PC-9 (cell line): ENCODE data around the gene TMA7. TPM values are rescaled to one million over a fixed set of nuclear protein-coding genes. Genes with fewer than 3 reads are reported as not detected.
A peak's percentile ranks its signal among the peaks of the same experiment; 100 is the strongest.

ENCODE experiments used
- BruUV-seq: library from RNA; stranded (reverse); fragments of 400-500 nt; replicated peaks from 2 replicates; lab custom pipeline; 2021; lab: Mats Ljungman, UMichigan
- CTCF ChIA-PET: fragments of 300-600 bp; sonication (Branson Sonifier 250); formaldehyde crosslinking; loops from one replicate; lab custom pipeline; 2022; ENCODE audit warnings: antibody characterized with exemption; lab: Charles Lee
- POLR2A ChIA-PET: fragments of 300-600 bp; sonication (Branson Sonifier 250); formaldehyde crosslinking; loops from one replicate; lab custom pipeline; 2022; ENCODE audit warnings: antibody characterized with exemption; ENCODE audit not compliant: unreplicated experiment; lab: Charles Lee
- DNase-seq, 2 experiments: peaks; one replicate each; pipeline versions ENCODE4 v3.0.0 to v3.0.0-alpha.2; 2015 to 2022; ENCODE audit warnings: mixed read lengths in 1 of 2
- H2AFZ ChIP-seq: fragments of 200-600 bp; sonication (generic); 2 replicates; pipeline ENCODE4 v1.8.1; 2017; ENCODE audit warnings: antibody characterized with exemption
- H3F3A ChIP-seq: fragments of 200-600 bp; sonication (generic); 2 replicates; pipeline ENCODE4 v1.8.1; 2017; ENCODE audit warnings: antibody characterized with exemption, mild to moderate bottlenecking, low read depth; ENCODE audit not compliant: insufficient read depth
- H3K27ac ChIP-seq: fragments of 200-600 bp; sonication (generic); 2 replicates; pipeline ENCODE4 v1.6.1; 2016; ENCODE audit warnings: mixed run types
- H3K27me3 ChIP-seq: fragments of 200-600 bp; sonication (generic); 2 replicates; pipeline ENCODE4 v1.6.1; 2016; ENCODE audit warnings: low read depth, mixed run types; ENCODE audit not compliant: insufficient read depth
- H3K36me3 ChIP-seq: fragments of 200-600 bp; sonication (generic); 2 replicates; pipeline ENCODE4 v1.6.1; 2016; ENCODE audit warnings: low read depth, mixed run types
- H3K4me1 ChIP-seq: fragments of 200-600 bp; sonication (generic); replicated peaks from 2 replicates; pipeline ENCODE4 v1.6.1; 2016; ENCODE audit warnings: mixed run types; ENCODE audit not compliant: insufficient read depth
- H3K4me2 ChIP-seq: fragments of 200-600 bp; sonication (generic); 2 replicates; pipeline ENCODE4 v1.6.1; 2017; ENCODE audit warnings: mixed run types
- H3K4me3 ChIP-seq: fragments of 200-600 bp; sonication (generic); 2 replicates; pipeline ENCODE4 v1.6.1; 2016; ENCODE audit warnings: mixed run types
- H3K79me2 ChIP-seq: fragments of 200-600 bp; sonication (generic); 2 replicates; pipeline ENCODE4 v1.6.1; 2017; ENCODE audit warnings: low read depth, mixed run types
- H3K9me2 ChIP-seq: fragments of 200-600 bp; sonication (generic); 2 replicates; pipeline ENCODE4 v1.8.1; 2017; ENCODE audit warnings: mild to moderate bottlenecking; ENCODE audit not compliant: insufficient read depth
- H3K9me3 ChIP-seq: fragments of 200-600 bp; sonication (generic); 2 replicates; pipeline ENCODE4 v1.8.1; 2016; ENCODE audit warnings: low read depth; ENCODE audit not compliant: insufficient read depth
- H4K20me1 ChIP-seq: fragments of 200-600 bp; sonication (generic); 2 replicates; pipeline ENCODE4 v1.8.1; 2017; ENCODE audit not compliant: insufficient read depth
- CTCF ChIP-seq: fragments of 200-600 bp; sonication (generic); conservative IDR thresholded peaks from 2 replicates; pipeline ENCODE4 v1.6.1; 2017; ENCODE audit warnings: mixed run types, antibody characterized with exemption, mild to moderate bottlenecking, moderate library complexity
- EZH2 ChIP-seq: fragments of 200-600 bp; sonication (generic); IDR thresholded peaks from 2 replicates; pipeline ENCODE4 v1.8.0; 2017; ENCODE audit warnings: antibody characterized with exemption, low read depth
- intact Hi-C: fragments of 100-400 bp; cut with micrococcal nuclease; formaldehyde crosslinking; loops from one replicate; pipeline ENCODE4 v1.10.0; 2022; ENCODE audit not compliant: unreplicated experiment
- total RNA-seq: library from RNA; stranded (reverse); gene quantifications from 2 replicates; pipeline ENCODE4 v1.2.3, GENCODE V29; 2021

The TMA7 gene
- total RNA-seq, 1 experiment from 2014 or later: 314 TPM

- H3K36me3 ChIP-seq: no peaks in the 10 kb centered on the region
- peaks cover 27% of the 10 kb centered on the region for H3F3A ChIP-seq
- no TSS peak for BruUV-seq
- peak overlapping the region; percentile 65; the same call in 1 of the 2 replicates for H3K4me2 ChIP-seq
- H2AFZ ChIP-seq: no peak overlapping the region
- CTCF ChIA-PET: interaction anchor here (0.6 to 2.0 kb wide), 12 partner anchors 9 to 247 kb away, joined by 3 to 126 read pairs (median 6); partner anchors contain the start of gene CDC25A
- H3K9me3 ChIP-seq: no peaks in the 10 kb centered on the region
- intact Hi-C loops: loop anchor here (10.0 kb wide), 1 partner anchor 130 kb away; the partner anchor contains the start of gene NME6
- peaks cover 40% of the 10 kb centered on the region for H3K79me2 ChIP-seq
- DNase-seq: no peak
- H3K9me2 ChIP-seq: no peaks in the 10 kb centered on the region
- POLR2A ChIA-PET: no interaction called here
- H4K20me1 ChIP-seq: no peaks in the 10 kb centered on the region
- TF ChIP-seq CTCF (no peak), EZH2 (no peak)
- H3K27ac ChIP-seq: peak overlapping the region; percentile 86; the same call in 1 of the 2 replicates
- H3K4me1 ChIP-seq: peaks cover 45% of the 10 kb centered on the region
- H3K27me3 ChIP-seq: no peaks in the 10 kb centered on the region
- no peak overlapping the region for H3K4me3 ChIP-seq
These were observed 4.8 kb upstream of the TMA7 start for GRCh38 chr3:48435223-48435595.

- H4K20me1 ChIP-seq: no peaks in the 10 kb centered on the region
- peaks cover 48% of the 10 kb centered on the region for H3K79me2 ChIP-seq
- H3K36me3 ChIP-seq: no peaks in the 10 kb centered on the region
- H3K27me3 ChIP-seq: no peaks in the 10 kb centered on the region
- DNase-seq: peak; percentile 60 to 83
- H3K4me2 ChIP-seq: 0 out of 2 replicates have a peak overlapping the region, but pooled peaks have one; percentile 16
- intact Hi-C loops: loop anchor here (1.0 to 10.0 kb wide), 5 partner anchors 35 to 242 kb away; partner anchors contain the start of gene NME6
- H3K9me3 ChIP-seq: no peaks in the 10 kb centered on the region
- no peak overlapping the region for H3K4me3 ChIP-seq
- ChIA-PET CTCF (interaction anchor here (0.5 to 2.0 kb wide), 35 partner anchors 10 to 1013 kb away, joined by 3 to 126 read pairs (median 5); partner anchors contain the start of genes ATRIP, CDC25A, PFKFB4 and ZNF589), POLR2A (interaction anchor here (0.6 to 1.0 kb wide), 11 partner anchors 10 to 249 kb away, joined by 3 to 8 read pairs (median 3); partner anchors contain the start of gene ATRIP)
- no TSS peak for BruUV-seq
- H3K9me2 ChIP-seq: no peaks in the 10 kb centered on the region
- TF ChIP-seq CTCF (peak; percentile 99), EZH2 (no peak)
- peak overlapping the region; percentile 86; the same call in 1 of the 2 replicates for H3K27ac ChIP-seq
- peaks cover 38% of the 10 kb centered on the region for H3K4me1 ChIP-seq
- no peak overlapping the region for H2AFZ ChIP-seq
- peaks cover 20% of the 10 kb centered on the region for H3F3A ChIP-seq
These were observed 4.1 kb upstream of the TMA7 start for GRCh38 chr3:48435774-48436476.

- H3K36me3 ChIP-seq: no peaks in the 10 kb centered on the region
- H3K4me1 ChIP-seq: peaks cover 35% of the 10 kb centered on the region
- TF ChIP-seq EZH2 (no peak), CTCF (no peak)
- ChIA-PET POLR2A (interaction anchor here (0.6 to 1.0 kb wide), 10 partner anchors 9 to 249 kb away, joined by 3 to 8 read pairs (median 4); partner anchors contain the start of gene ATRIP), CTCF (interaction anchor here (0.5 to 2.0 kb wide), 34 partner anchors 9 to 1013 kb away, joined by 3 to 126 read pairs (median 5); partner anchors contain the start of genes ATRIP, CDC25A, PFKFB4 and ZNF589)
- H3K79me2 ChIP-seq: peaks cover 53% of the 10 kb centered on the region
- intact Hi-C loops: loop anchor here (1.0 to 10.0 kb wide), 5 partner anchors 35 to 242 kb away; partner anchors contain the start of gene NME6
- H2AFZ ChIP-seq: no peak overlapping the region
- H3K27ac ChIP-seq: no peak overlapping the region
- no peaks in the 10 kb centered on the region for H3K27me3 ChIP-seq
- H4K20me1 ChIP-seq: no peaks in the 10 kb centered on the region
- no peak overlapping the region for H3K4me3 ChIP-seq
- no peaks in the 10 kb centered on the region for H3K9me2 ChIP-seq
- no peak for DNase-seq
- H3K9me3 ChIP-seq: no peaks in the 10 kb centered on the region
- H3F3A ChIP-seq: peaks cover 23% of the 10 kb centered on the region
- H3K4me2 ChIP-seq: no peak overlapping the region
- no TSS peak for BruUV-seq
These were observed 3.6 kb upstream of the TMA7 start for GRCh38 chr3:48436477-48436787.
